Jurkat, Clone E6-1 (cell line): ENCODE measurements around the gene ECI1.
"Not testable (repeated sequence)": the region's sequence is repeated elsewhere in the genome, so short reads cannot be mapped to it uniquely, and the experiment has no call there.

Experiments
- DNase-seq: peaks from one replicate; pipeline ENCODE4 v3.0.0-alpha.2; 2011; ENCODE audit warnings: low read depth, low spot score
- H3K4me3 ChIP-seq: 2 replicates; pipeline ENCODE4 v1.5.1; 2011; ENCODE audit warnings: mild to moderate bottlenecking, low read length, control low read depth, moderate library complexity

ECI1 gene

DNA sequence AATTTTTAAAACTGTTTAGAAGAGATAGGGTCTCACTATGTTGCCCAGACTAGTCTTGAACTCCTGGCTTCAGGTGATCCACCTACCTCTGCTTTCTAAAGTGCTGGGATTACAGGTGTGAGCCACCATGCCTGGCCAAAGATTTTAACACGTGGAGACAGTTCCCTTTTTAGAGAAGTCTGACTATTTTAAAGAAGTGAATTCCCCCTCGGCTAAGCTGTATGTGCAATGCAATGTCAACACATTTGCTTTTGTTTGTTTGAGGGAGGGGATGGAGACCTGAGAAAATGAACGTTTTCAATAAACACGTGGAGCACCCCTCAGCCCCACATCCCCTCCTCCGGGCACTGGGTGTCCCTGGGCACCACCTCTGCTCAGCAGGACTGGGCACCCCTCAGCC, 30.9 kb upstream of the ECI1 start:
- H3K4me3 ChIP-seq = no peak overlapping the region
- DNase-seq = no peak

DNA sequence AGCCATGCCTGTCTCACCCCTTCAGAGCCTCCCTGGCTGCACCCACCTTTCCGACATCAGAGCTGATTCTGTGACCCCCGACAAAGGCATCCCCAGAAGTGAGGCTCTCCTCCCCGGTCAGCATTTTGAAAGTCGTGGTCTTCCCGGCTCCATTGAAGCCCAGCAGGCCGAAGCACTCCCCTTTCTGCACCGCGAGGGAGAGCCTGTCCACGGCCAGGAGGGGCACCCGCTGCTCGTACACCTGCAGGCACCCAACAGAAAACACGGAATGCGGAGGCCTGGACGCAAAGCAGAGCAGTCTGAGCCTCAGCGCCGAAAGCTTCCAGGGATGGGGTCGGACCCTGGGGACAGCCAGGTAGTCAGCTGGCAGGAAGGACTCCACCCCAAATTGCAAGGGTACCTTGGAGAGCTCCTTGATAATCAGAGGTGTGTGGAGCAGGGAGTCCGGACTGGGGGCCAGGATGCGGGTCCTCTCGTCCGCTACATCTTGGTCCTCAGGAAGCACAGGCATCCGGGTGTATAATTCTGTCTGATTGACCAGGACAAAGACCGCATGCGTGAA, 29.7 kb upstream of the ECI1 start:
- H3K4me3 ChIP-seq = no peak overlapping the region
- DNase-seq = no peak

- H3K4me3 ChIP-seq = no peak overlapping the region
- no peak for DNase-seq
These were observed 29.1 kb upstream of the ECI1 start for GRCh38 chr16:2280461-2280860.

DNA sequence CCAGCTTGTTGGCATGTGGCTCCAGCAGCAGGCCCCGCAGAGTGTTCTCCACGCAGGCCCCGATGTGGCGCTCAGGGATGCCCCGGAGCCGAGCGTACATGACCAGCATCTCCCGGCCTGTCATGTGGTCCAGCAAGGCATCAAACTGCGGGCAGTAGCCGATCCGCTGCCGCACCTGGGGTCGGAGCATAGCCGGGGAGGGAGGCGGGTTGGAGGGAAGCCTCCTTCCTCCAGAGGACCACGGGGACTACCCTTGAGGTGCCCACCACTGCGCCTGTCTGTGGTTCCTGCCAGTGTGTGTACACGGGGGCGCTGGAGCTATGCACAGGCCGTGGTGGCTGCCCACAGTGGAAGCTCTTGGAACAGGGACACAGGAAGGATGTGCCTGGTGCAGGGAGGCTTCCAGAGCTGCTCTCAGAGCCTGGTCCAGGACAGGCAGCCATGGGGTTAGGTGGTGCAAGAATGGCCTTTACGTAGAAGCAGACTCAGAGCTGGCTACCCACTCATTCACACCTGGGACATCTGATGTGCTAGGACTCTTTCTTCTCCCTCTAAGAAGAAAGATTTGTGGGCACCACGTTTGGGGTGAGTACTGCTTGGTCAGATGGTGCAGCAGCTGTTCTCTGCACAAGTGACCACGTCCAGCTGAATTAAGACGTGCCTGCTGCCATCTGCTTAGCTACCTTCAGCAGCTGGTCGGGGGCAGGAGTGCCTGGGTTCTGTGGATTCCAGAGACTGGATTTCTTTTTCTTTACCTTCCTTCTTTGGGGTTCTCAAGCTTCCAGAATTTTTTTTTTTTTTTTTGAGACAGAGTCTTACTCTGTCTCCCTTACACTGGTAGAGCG, 27.8 kb upstream of the ECI1 start:
- DNase-seq = no peak
- no peak overlapping the region for H3K4me3 ChIP-seq

GRCh38 chr16:2278272-2278608, 26.9 kb upstream of the ECI1 start:
- no peak for DNase-seq
- no peak overlapping the region for H3K4me3 ChIP-seq

DNA sequence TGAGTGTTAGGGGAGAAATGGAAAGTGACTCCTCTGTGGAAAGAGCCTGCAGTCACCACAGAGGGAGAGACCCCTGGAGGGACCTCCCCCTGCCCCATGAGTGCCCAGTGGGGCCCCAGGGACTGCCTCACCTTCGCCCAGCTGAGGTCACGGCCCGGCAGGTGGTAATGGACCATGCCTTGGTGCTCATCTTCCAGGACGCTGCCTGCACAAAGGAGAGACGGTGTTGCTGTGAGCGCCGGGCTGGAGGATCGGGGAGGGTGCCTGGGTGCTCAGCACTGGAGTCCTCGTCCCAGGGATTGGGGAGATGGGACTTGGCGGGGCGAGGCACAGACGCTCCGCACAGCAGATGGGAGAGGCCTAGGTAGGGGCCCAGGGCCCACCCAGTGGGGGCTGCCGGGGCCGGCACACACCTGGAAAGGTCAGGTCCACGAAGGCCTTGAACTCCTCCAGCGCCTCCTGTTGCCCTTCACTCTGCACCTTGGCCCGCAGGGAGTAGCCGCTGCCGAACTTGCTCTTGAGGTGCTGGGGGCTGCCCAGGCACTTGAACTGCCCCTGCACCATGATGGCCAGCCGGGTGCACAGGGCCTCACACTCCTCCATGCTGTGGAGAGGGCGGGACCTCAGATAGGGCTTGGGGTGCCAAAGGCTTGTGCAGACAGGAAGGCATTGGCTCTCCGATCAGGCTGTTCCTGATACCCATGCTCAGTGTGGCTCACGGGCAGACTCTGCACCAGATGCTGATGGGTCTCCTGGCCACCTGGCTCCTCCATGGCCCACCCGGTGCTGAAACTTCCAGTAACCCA, 26.3 kb upstream of the ECI1 start:
- DNase-seq = no peak
- H3K4me3 ChIP-seq = no peak overlapping the region

- DNase-seq = no peak
- H3K4me3 ChIP-seq = no peak overlapping the region
These were observed 25.2 kb upstream of the ECI1 start for GRCh38 chr16:2276368-2277195.

DNA sequence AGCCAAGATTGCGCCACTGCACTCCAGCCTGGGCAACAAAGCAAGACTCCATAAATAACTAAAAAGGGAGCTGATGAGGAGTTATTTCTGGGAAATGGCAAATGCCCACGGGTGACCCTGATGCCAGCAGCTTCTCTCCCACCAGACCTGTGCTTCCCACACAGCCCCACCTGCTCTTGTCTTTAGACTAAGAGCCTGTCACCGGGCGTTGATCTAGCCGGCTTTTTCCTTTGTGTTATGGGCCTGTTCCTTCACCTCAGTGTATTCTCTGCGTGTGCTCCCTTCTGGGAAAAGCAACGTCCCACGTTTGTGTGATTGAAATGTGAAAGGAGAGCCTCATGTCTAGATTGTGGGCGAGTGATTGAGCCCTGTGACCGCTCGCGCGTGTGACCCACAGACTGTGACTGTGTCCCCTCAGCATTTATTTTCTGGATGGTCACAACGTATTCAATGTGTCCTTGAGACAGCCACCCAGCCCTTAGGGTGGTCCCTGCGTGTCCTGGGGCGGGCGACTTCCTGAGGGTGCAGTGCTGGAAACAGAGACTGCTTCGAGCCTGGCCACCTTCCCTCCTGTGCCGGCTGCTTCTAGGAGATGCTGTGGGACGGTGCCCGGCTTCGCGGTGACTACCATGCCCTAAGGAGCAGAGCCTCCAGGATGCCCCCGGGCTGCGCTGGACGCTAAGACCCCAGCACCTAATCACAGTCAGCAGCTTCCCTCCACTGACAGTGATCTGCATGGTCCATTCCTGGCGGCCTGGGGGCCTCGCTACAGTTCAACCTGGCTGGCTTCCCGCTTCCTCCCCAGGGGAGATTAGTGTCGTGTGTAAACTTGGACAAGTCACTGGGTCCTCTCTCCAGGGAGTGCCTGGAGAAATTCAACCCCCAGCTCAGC, 24.3 kb upstream of the ECI1 start:
- DNase-seq = no peak
- no peak overlapping the region for H3K4me3 ChIP-seq

DNA sequence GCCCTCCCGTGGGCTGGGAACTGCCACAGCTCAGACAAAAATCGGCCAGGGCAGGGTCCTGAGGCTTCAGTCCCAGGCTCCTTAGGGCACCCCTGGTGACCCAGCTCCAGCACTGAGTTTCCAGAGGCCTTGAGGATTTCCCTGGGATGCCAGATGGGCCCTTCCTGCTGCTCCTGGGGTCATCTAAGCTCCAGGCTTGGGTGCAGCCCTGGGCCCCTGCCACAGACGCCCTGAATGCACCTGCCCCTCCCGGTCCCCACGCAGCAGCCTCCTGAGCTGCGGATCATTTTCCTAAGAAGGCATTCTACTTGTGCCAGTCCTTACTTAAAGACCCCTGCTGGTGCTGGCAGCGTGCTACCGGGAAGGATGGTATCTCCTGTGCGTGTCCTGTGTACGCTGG, 22.5 kb upstream of the ECI1 start:
- H3K4me3 ChIP-seq = no peak overlapping the region
- DNase-seq = no peak

DNA sequence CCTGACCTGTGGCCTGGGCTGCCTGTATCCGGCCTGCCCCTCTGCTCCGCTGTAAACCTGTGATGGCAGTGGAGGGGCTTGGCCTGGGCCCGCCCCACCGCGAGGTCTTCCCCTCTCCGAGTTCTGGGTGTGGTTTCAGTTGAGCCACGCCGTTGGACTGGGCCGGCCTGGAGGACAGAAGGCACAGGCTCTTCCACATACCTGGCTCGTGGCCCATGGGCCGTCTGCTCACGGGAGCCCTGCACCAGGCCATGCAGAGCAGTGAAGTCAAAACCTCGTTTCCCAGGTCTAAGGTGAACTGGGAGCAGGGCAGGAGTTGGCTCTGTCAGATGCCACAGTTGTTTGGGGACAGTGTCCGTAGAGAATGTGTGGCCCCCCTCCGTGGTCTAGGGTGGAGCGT, 22.1 kb upstream of the ECI1 start:
- no peak for DNase-seq
- no peak overlapping the region for H3K4me3 ChIP-seq

DNA sequence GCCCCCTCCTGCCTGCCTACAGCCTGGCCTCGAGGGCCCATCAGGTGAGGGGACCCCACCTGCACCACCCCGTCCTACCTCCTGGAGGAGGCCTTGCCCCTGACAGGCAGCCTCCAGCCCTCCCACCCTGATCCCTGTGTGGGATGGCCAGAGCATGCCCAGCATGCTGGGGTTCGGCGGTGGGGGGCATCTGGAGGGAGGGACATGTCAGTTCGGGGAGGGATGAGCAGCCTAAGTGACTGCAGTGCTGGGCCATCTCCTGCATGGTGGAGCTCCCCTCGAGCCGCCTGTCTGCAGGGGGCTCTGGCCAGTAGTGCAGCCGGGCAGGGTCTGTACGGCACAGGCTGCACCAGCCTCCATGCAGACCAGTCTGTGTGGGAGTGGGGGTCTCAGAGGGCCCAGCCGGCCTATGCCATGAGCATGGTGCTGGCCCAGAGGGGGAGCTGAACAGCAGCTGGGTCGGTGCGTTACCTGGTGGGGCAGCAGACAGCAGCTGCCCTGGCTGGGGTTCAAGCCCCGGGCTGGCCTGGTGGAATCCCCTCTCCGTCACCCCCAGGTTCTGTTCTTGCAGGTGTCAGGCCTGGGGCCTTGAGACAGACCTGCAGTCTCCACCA, 20.6 kb upstream of the ECI1 start:
- no peak for DNase-seq

GRCh38 chr16:2270588-2271470, 19.4 kb upstream of the ECI1 start:
- H3K4me3 ChIP-seq = no peak overlapping the region
- DNase-seq = no peak

More for the DNA sequence above, 20.6 kb upstream of the ECI1 start:
- H3K4me3 ChIP-seq = no peak overlapping the region

GRCh38 chr16:2270070-2270462, 18.7 kb upstream of the ECI1 start:
- no peak for DNase-seq
- no peak overlapping the region for H3K4me3 ChIP-seq

DNA sequence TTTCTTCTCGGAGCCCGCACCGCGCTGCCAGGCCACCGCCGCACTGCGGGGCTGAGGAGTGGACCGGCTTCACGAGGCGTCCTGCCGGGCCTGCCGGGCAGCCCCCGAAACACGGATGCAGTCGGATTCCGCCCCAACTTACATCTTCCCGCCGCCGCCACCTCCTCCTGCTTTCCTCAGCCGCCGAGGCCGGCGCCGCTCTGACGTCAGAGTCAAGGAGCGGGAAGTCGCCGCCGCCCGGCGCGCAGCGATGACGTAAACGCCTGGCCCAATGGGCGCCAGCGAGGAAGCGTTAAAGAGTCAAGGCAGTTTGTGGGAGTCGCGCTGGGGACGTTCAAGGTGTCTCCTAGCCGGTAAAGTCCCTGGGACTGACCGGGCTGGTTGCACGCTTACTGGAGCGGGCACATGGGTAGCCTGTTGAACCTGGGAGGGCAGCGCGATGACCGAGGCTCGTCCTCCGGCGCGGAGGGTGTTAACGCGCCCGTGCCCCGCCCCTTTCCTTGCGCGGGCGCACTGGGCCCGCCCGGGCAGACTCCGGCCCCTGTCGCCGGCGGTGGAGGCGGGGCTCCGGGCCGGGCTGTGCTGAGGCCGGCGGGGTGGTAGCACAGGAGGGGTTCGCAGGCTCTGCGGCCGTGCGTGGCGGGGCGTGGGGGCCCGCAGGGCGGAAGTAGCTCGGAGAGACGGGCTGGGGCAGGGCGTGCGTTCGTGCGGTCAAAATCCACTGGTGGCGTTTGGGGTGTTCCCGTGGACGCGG, 16.7 kb upstream of the ECI1 start, which contains the start of gene RNPS1:
RNPS1 (minus strand) TSS at position 214 of the 754 bp plus-strand sequence. CDS start 3,483 bp downstream, outside the sequence.
- peak; percentile 94 for DNase-seq
- H3K4me3 ChIP-seq = peak within 1 kb of the TSS; percentile 78

- peak overlapping the region; percentile 78 for H3K4me3 ChIP-seq
- not testable (repeated sequence) for DNase-seq
These were observed 16.1 kb upstream of the ECI1 start for GRCh38 chr16:2267505-2267912.

- DNase-seq = not testable (repeated sequence)
- H3K4me3 ChIP-seq = peak overlapping the region; percentile 78
These were observed 15.5 kb upstream of the ECI1 start for GRCh38 chr16:2266887-2267286.
